HEK293 (cell line): ENCODE measurements around the gene GPR152.

Experiments used
- BCL11A ChIP-seq: fragments of 450-650 bp; formaldehyde crosslinking; IDR thresholded peaks from 2 replicates; pipeline ENCODE4 v1.5.1; 2016; ENCODE audit warnings: low read depth, missing biosample characterization, missing genetic modification characterization
- CTCF ChIP-seq: fragments of 450-650 bp; formaldehyde crosslinking; IDR thresholded peaks from 2 replicates; pipeline ENCODE4 v1.5.1; 2016; ENCODE audit warnings: missing biosample characterization, missing genetic modification characterization
- KLF9 ChIP-seq: fragments of 450-650 bp; formaldehyde crosslinking; IDR thresholded peaks from 2 replicates; pipeline ENCODE4 v1.5.1; 2016; ENCODE audit warnings: missing biosample characterization, missing genetic modification characterization, low read depth
- REST ChIP-seq: fragments of 450-650 bp; formaldehyde crosslinking; IDR thresholded peaks from 2 replicates; pipeline ENCODE4 v1.5.1; 2016; ENCODE audit warnings: missing biosample characterization, missing genetic modification characterization
- ZBTB6 ChIP-seq: fragments of 450-650 bp; formaldehyde crosslinking; IDR thresholded peaks from 2 replicates; pipeline ENCODE4 v1.5.1; 2017; ENCODE audit warnings: missing biosample characterization, missing genetic modification characterization
- ZNF132 ChIP-seq: fragments of 450-650 bp; formaldehyde crosslinking; IDR thresholded peaks from 2 replicates; pipeline ENCODE4 v1.5.1; 2017; ENCODE audit warnings: missing biosample characterization, missing genetic modification characterization, borderline replicate concordance
- ZNF16 ChIP-seq: fragments of 450-650 bp; formaldehyde crosslinking; IDR thresholded peaks from 2 replicates; pipeline ENCODE4 v1.5.1; 2016; ENCODE audit warnings: low read depth, missing biosample characterization, missing genetic modification characterization
- ZNF692 ChIP-seq: fragments of 450-650 bp; formaldehyde crosslinking; IDR thresholded peaks from 2 replicates; pipeline ENCODE4 v1.5.1; 2016; ENCODE audit warnings: missing biosample characterization, missing genetic modification characterization
- ZNF837 ChIP-seq: fragments of 450-650 bp; formaldehyde crosslinking; IDR thresholded peaks from 2 replicates; pipeline ENCODE4 v1.5.1; 2016; ENCODE audit warnings: missing biosample characterization, missing genetic modification characterization

- TF ChIP-seq ZNF132 (tag by site-specific recombination) = no peak
- TF ChIP-seq ZNF692 (tag by site-specific recombination) = no peak
- no peak for TF ChIP-seq ZNF16
- TF ChIP-seq CTCF (tag by site-specific recombination) = no peak
- TF ChIP-seq ZBTB6 (tag by site-specific recombination) = 0 out of 2 replicates have a peak, but pooled peaks have one; percentile 59
- TF ChIP-seq REST (tag by site-specific recombination) = no peak
- no peak for TF ChIP-seq KLF9 (tag by site-specific recombination)
- TF ChIP-seq BCL11A (tag by site-specific recombination) = no peak
- no peak for TF ChIP-seq ZNF837 (tag by site-specific recombination)
These were observed 15.5 kb upstream of the GPR152 start for GRCh38 chr11:67468056-67468455.
